IMR-90 (cell line): Measurements from ENCODE around the gene PLD6. TPM values are rescaled to one million over a fixed set of nuclear protein-coding genes. Genes with fewer than 3 reads are reported as not detected.
A peak's percentile ranks its signal among the peaks of the same experiment; 100 is the strongest.

Experiments
- ATAC-seq: fragments of 200-7000 bp; cut with Tn5 transposase; 2 replicates; pipeline ENCODE4 v1.9.1; 2020; ENCODE audit warnings: low read depth, mild to moderate bottlenecking, moderate library complexity
- BruUV-seq: library from RNA; stranded (reverse); fragments of 400-500 nt; replicated peaks from 2 replicates; lab custom pipeline; 2021; lab: Mats Ljungman, UMichigan
- CTCF ChIA-PET: fragments of 300-600 bp; formaldehyde crosslinking; extraction: SDS; loops from one replicate; lab custom pipeline; 2021; ENCODE audit warnings: antibody characterized with exemption; lab: Yijun Ruan, JAX
- POLR2A ChIA-PET: fragments of 300-600 bp; sonication (Branson Sonifier 250); formaldehyde crosslinking; loops from one replicate; lab custom pipeline; 2022; ENCODE audit warnings: antibody characterized with exemption; ENCODE audit not compliant: unreplicated experiment; lab: Charles Lee
- DNase-seq: peaks from one replicate; pipeline ENCODE4 v3.0.0; 2013
- H2AFZ ChIP-seq: replicated peaks from 2 replicates; pipeline ENCODE3; 2013; ENCODE audit warnings: low read length, mild to moderate bottlenecking; ENCODE audit not compliant: poor library complexity
- H2AK5ac ChIP-seq: 2 replicates; pipeline ENCODE4 v1.6.1; 2013; ENCODE audit warnings: low read depth, low read length, inconsistent platforms
- H2AK9ac ChIP-seq: replicated peaks from 2 replicates; pipeline ENCODE3; 2013; ENCODE audit warnings: mild to moderate bottlenecking, low read depth, low read length, moderate library complexity; ENCODE audit not compliant: poor library complexity
- H2BK120ac ChIP-seq: 2 replicates; pipeline ENCODE4 v1.6.1; 2013; ENCODE audit warnings: low read depth, low read length, inconsistent platforms
- H2BK15ac ChIP-seq: 3 replicates; pipeline ENCODE4 v1.6.1; 2013; ENCODE audit warnings: low read depth, low read length, inconsistent platforms
- H2BK20ac ChIP-seq: 2 replicates; pipeline ENCODE4 v1.6.1; 2013; ENCODE audit warnings: low read depth, mild to moderate bottlenecking, inconsistent platforms, low read length, moderate library complexity
- H2BK5ac ChIP-seq: 2 replicates; pipeline ENCODE4 v1.6.1; 2013; ENCODE audit warnings: mild to moderate bottlenecking, low read depth, low read length, inconsistent platforms; ENCODE audit not compliant: poor library complexity, severe bottlenecking
- H3K14ac ChIP-seq: replicated peaks from 2 replicates; pipeline ENCODE4 v1.6.1; 2013; ENCODE audit warnings: low read depth, low read length, inconsistent platforms
- H3K18ac ChIP-seq: 2 replicates; pipeline ENCODE4 v1.6.1; 2013; ENCODE audit warnings: low read depth, low read length, control low read depth
- H3K23ac ChIP-seq: 2 replicates; pipeline ENCODE4 v1.6.1; 2013; ENCODE audit warnings: low read depth, low read length, inconsistent platforms
- H3K27ac ChIP-seq: 2 replicates; pipeline ENCODE4 v1.5.1; 2013; ENCODE audit warnings: mild to moderate bottlenecking, control low read depth, low read length; ENCODE audit not compliant: insufficient read depth
- H3K27me3 ChIP-seq: 2 replicates; pipeline ENCODE4 v1.6.1; 2013; ENCODE audit warnings: low read length; ENCODE audit not compliant: control insufficient read depth, insufficient read depth
- H3K36me3 ChIP-seq: 2 replicates; pipeline ENCODE4 v1.6.1; 2013; ENCODE audit warnings: low read length, mixed read lengths; ENCODE audit not compliant: control insufficient read depth, insufficient read depth
- H3K4ac ChIP-seq: 2 replicates; pipeline ENCODE4 v1.6.1; 2013; ENCODE audit warnings: low read depth, low read length, inconsistent platforms
- H3K4me1 ChIP-seq: 2 replicates; pipeline ENCODE4 v1.6.1; 2013; ENCODE audit warnings: low read length, mixed read lengths; ENCODE audit not compliant: control insufficient read depth, insufficient read depth
- H3K4me2 ChIP-seq: 2 replicates; pipeline ENCODE4 v1.6.1; 2013; ENCODE audit warnings: low read depth, mild to moderate bottlenecking, control low read depth, low read length, moderate library complexity
- H3K4me3 ChIP-seq: 2 replicates; pipeline ENCODE4 v1.5.1; 2013; ENCODE audit warnings: low read depth, mild to moderate bottlenecking, control low read depth, low read length, moderate library complexity; ENCODE audit not compliant: insufficient read depth
- H3K56ac ChIP-seq: 2 replicates; pipeline ENCODE4 v1.6.1; 2013; ENCODE audit warnings: low read length, inconsistent platforms; ENCODE audit not compliant: insufficient read depth; ENCODE audit errors: extremely low read depth
- H3K79me1 ChIP-seq, 2 experiments: 2 replicates each; pipeline ENCODE4 v1.6.1; 2013; ENCODE audit warnings: low read length in 2 of 2, inconsistent platforms in 1 of 2, low read depth in 1 of 2
- H3K9ac ChIP-seq: 2 replicates; pipeline ENCODE4 v1.6.1; 2013; ENCODE audit warnings: low read depth, low read length, control low read depth
- H3K9me1 ChIP-seq: 2 replicates; pipeline ENCODE4 v1.6.1; 2013; ENCODE audit warnings: low read length, inconsistent platforms; ENCODE audit not compliant: insufficient read depth
- H3K9me3 ChIP-seq: 2 replicates; pipeline ENCODE4 v1.6.1; 2013; ENCODE audit warnings: low read length; ENCODE audit not compliant: control insufficient read depth, insufficient read depth
- H4K20me1 ChIP-seq: 2 replicates; pipeline ENCODE4 v1.6.1; 2013; ENCODE audit warnings: low read length, inconsistent platforms; ENCODE audit not compliant: insufficient read depth
- H4K5ac ChIP-seq: 2 replicates; pipeline ENCODE4 v1.6.1; 2013; ENCODE audit warnings: mild to moderate bottlenecking, low read depth, low read length, control low read depth
- H4K8ac ChIP-seq, 2 experiments: 2 replicates each; pipeline ENCODE4 v1.6.1; 2013; ENCODE audit warnings: low read depth in 2 of 2, low read length in 2 of 2, control low read depth in 1 of 2, inconsistent platforms in 1 of 2
- H4K91ac ChIP-seq: 2 replicates; pipeline ENCODE4 v1.6.1; 2013; ENCODE audit warnings: low read depth, low read length, inconsistent platforms; ENCODE audit not compliant: insufficient read depth
- BHLHE40 ChIP-seq: fragments of 150-350 bp; IDR thresholded peaks from 2 replicates; pipeline ENCODE4 v1.6.1; 2016; ENCODE audit warnings: mild to moderate bottlenecking, low read depth, low read length
- CEBPB ChIP-seq: IDR thresholded peaks from 2 replicates; pipeline ENCODE4 v1.6.1; 2012; ENCODE audit warnings: low read depth, low read length, improper control_type of control experiment
- ELK1 ChIP-seq: fragments of 150-350 bp; IDR thresholded peaks from 2 replicates; pipeline ENCODE4 v1.6.1; 2016; ENCODE audit warnings: low read depth, mild to moderate bottlenecking, low read length, moderate library complexity, borderline replicate concordance
- FOS ChIP-seq: fragments of 150-350 bp; IDR thresholded peaks from 2 replicates; pipeline ENCODE4 v1.6.1; 2016; ENCODE audit warnings: low read depth, low read length
- MAFK ChIP-seq: IDR thresholded peaks from 2 replicates; pipeline ENCODE4 v1.6.1; 2012; ENCODE audit warnings: low read depth, low read length, improper control_type of control experiment
- MAZ ChIP-seq: IDR thresholded peaks from 2 replicates; pipeline ENCODE4 v1.6.1; 2012; ENCODE audit warnings: low read depth, mild to moderate bottlenecking, low read length, improper control_type of control experiment, moderate library complexity, borderline replicate concordance
- POLR2A ChIP-seq: IDR thresholded peaks from 2 replicates; pipeline ENCODE4 v1.6.1; 2012; ENCODE audit warnings: mild to moderate bottlenecking, low read depth, low read length
- RAD21 ChIP-seq: IDR thresholded peaks from 2 replicates; pipeline ENCODE4 v1.6.1; 2012; ENCODE audit warnings: low read length, improper control_type of control experiment
- RCOR1 ChIP-seq: IDR thresholded peaks from 2 replicates; pipeline ENCODE4 v1.6.1; 2012; ENCODE audit warnings: mild to moderate bottlenecking, low read length, improper control_type of control experiment; ENCODE audit not compliant: insufficient replicate concordance
- SMC3 ChIP-seq: fragments of 150-350 bp; IDR thresholded peaks from 2 replicates; pipeline ENCODE4 v1.6.1; 2016; ENCODE audit warnings: low read depth, mild to moderate bottlenecking, antibody characterized with exemption, low read length, moderate library complexity
- WGBS, 2 experiments: methylation state at CpG; one replicate each; pipeline versions ENCODE4 v1.1.5 to v1.1.7; 2013; ENCODE audit warnings: missing lambda C conversion rate in 2 of 2; ENCODE audit not compliant: insufficient read length in 1 of 2; ENCODE audit errors: extremely low coverage in 2 of 2; 5-methylcytosine and 5-hydroxymethylcytosine counted together
- dilution Hi-C: fragments of 300-500 bp; cut with HindIII; formaldehyde crosslinking; loops from one replicate; pipeline ENCODE4 v1.14.3; 2018; ENCODE audit warnings: low sequenced_read_pairs; ENCODE audit not compliant: unreplicated experiment
- in situ Hi-C: fragments of 300-500 bp; cut with MboI; formaldehyde crosslinking; loops from 3 replicates; pipeline ENCODE4 v1.14.3; 2019; ENCODE audit warnings: low sequenced_read_pairs, inconsistent platforms, mixed read lengths
- intact Hi-C: fragments of 100-400 bp; cut with micrococcal nuclease; formaldehyde crosslinking; loops from 2 replicates; pipeline ENCODE4 v1.10.0; 2022
- polyA plus RNA-seq, 3 experiments: library from polyadenylated mRNA; depleted of rRNA; stranded (reverse); fragments of >200 nt; gene quantifications; 2 replicates each; pipeline ENCODE4 v1.2.3, GENCODE V29; 2012; ENCODE audit warnings: low replicate concordance in 1 of 3
- total RNA-seq: library from RNA; depleted of rRNA; stranded (reverse); fragments of >200 nt; gene quantifications from 2 replicates; pipeline ENCODE4 v1.2.3, GENCODE V29; 2012

Gene PLD6
- total and polyA plus RNA-seq, 2 of the 4 experiments (the other 2 are of a cell fraction): 1.1 to 1.5 TPM

- ChIA-PET CTCF (interaction anchor here (1.8 kb wide), 1 partner anchor 12 kb away, joined by 5 read pairs; no protein-coding TSS in a partner anchor), POLR2A (no interaction called here)
- peaks cover 38% of the 10 kb centered on the region for H3K9me1 ChIP-seq
- ATAC-seq (no peak), DNase-seq (no peak)
- H4K20me1 ChIP-seq: peaks cover 36% of the 10 kb centered on the region
- H3K36me3 ChIP-seq: peaks cover 62% of the 10 kb centered on the region
- no peak overlapping the region for H3K18ac ChIP-seq
- TF ChIP-seq MAZ (no peak), POLR2A (no peak), SMC3 (no peak), BHLHE40 (no peak), CEBPB (no peak), MAFK (no peak), ELK1 (no peak), RAD21 (no peak), FOS (no peak), RCOR1 (no peak)
- intact Hi-C loops: loop anchor here (5.0 kb wide), 1 partner anchor 111 kb away; the partner anchor contains the start of gene MPRIP
- no peak overlapping the region for H3K9ac ChIP-seq
- no peak overlapping the region for H3K4ac ChIP-seq
- H3K9me3 ChIP-seq: no peaks in the 10 kb centered on the region
- no peak overlapping the region for H4K5ac ChIP-seq
- H3K27me3 ChIP-seq: no peaks in the 10 kb centered on the region
- H3K4me3 ChIP-seq: no peak overlapping the region
- H3K23ac ChIP-seq: no peak overlapping the region
- WGBS, 2 experiments: 100% methylated on average over 1 of the region's 7 CpGs; no CpG with 5 or more reads in 1 of the 2 experiments
- H4K8ac ChIP-seq: no peak overlapping the region
- H3K79me1 ChIP-seq: peaks cover 32 to 74% of the 10 kb centered on the region in 2 experiments
- H4K91ac ChIP-seq: no peak overlapping the region
- no peak overlapping the region for H3K14ac ChIP-seq
- H2AFZ ChIP-seq: no peak overlapping the region
- no peak overlapping the region for H2BK120ac ChIP-seq
- in situ Hi-C loops: no loop called here
- BruUV-seq: no TSS peak
- no peak overlapping the region for H3K27ac ChIP-seq
- H3K56ac ChIP-seq: no peak overlapping the region
- no peak overlapping the region for H2BK15ac ChIP-seq
- H3K4me1 ChIP-seq: peaks cover 29% of the 10 kb centered on the region
- H2AK9ac ChIP-seq: peak overlapping the region; percentile 16
- no peak overlapping the region for H2AK5ac ChIP-seq
- H2BK20ac ChIP-seq: no peak overlapping the region
- H3K4me2 ChIP-seq: no peak overlapping the region
- dilution Hi-C loops: no loop called here
- H2BK5ac ChIP-seq: no peak overlapping the region
Observed at GRCh38 chr17:17153709-17154108, 52.4 kb downstream of the PLD6 start.
